ENCODE results near the gene OTULINL. TPM values are rescaled to one million over a fixed set of nuclear protein-coding genes. Genes with fewer than 3 reads are reported as not detected.

OTULINL gene
- total and polyA plus RNA-seq, 2 donors from 2014 or later: 7.1 to 10.8 TPM

GRCh38 chr5:14660833-14661232 is 79.2 kb downstream of the OTULINL start:
- Histone ChIP-seq H3K4me1 (ENCODE audit: control insufficient read depth in 2 of 3, insufficient read depth in 2 of 3, low read depth in 1 of 3, low read length in 3 of 3) (peaks cover 0 to 5% (median 2%) of the 10 kb centered on the region in 3 donors), H3K27ac (ENCODE audit: low read depth in 2 of 2, low read length in 2 of 2) (no peak overlapping the region), H3K9ac (ENCODE audit: low read length in 3 of 3) (no peak overlapping the region), H3K4me3 (ENCODE audit: low read length in 3 of 3) (no peak overlapping the region), H3K9me3 (ENCODE audit: control insufficient read depth in 2 of 3, insufficient read depth in 1 of 3, low read length in 3 of 3) (no peaks in the 10 kb centered on the region), H3K27me3 (ENCODE audit: control insufficient read depth, insufficient read depth, low read length) (no peaks in the 10 kb centered on the region), H3K36me3 (ENCODE audit: control insufficient read depth in 2 of 3, insufficient read depth in 3 of 3, low read length in 3 of 3) (no peaks in the 10 kb centered on the region)
- intact Hi-C loops (cut with DNase I): no loop called here
- no peak for TF ChIP-seq CTCF (IDR thresholded peaks at IDR 0.05; ENCODE audit: borderline replicate concordance, extremely low read depth, insufficient read depth)
- DNase-seq: no peak
- no peak for FAIRE-seq

Other genes with a start within 250 kb of the OTULINL start
- 28.4 TPM for gene OTULIN, start 82.9 kb downstream of the OTULINL start, total RNA-seq
- 9.0 TPM for gene OTULIN, start 82.9 kb downstream of the OTULINL start, polyA plus RNA-seq (ENCODE audit: insufficient read depth, low read depth, low replicate concordance)

Measured in kidney (tissue), 14 donors.